NCI-H345 (cell line): ENCODE data around the gene KCNQ1.

ENCODE experiments used
- DNase-seq: peaks from one replicate; lab custom pipeline; 2025; lab: John Stamatoyannopoulos, UW

Gene KCNQ1

GRCh38 chr11:2684581-2684980 is 239.8 kb downstream of the KCNQ1 start:
- no peak for DNase-seq

GRCh38 chr11:2685051-2685450 is 240.2 kb downstream of the KCNQ1 start:
- DNase-seq = no peak

GRCh38 chr11:2685566-2686359 is 241.0 kb downstream of the KCNQ1 start:
- DNase-seq = no peak

- no peak for DNase-seq
These were observed 241.8 kb downstream of the KCNQ1 start for GRCh38 chr11:2686360-2687222.

- no peak for DNase-seq
These were observed 242.4 kb downstream of the KCNQ1 start for GRCh38 chr11:2687223-2687530.

- no peak for DNase-seq
These were observed 243.0 kb downstream of the KCNQ1 start for GRCh38 chr11:2687782-2688191.

GRCh38 chr11:2688381-2689231 is 243.8 kb downstream of the KCNQ1 start:
- DNase-seq = no peak

- DNase-seq = no peak
These were observed 245.1 kb downstream of the KCNQ1 start for GRCh38 chr11:2689651-2690575.

GRCh38 chr11:2690596-2691354 is 246.0 kb downstream of the KCNQ1 start:
- DNase-seq = no peak

- no peak for DNase-seq
These were observed 246.6 kb downstream of the KCNQ1 start for GRCh38 chr11:2691355-2691761.

- DNase-seq = peak; percentile 81
These were observed 247.4 kb downstream of the KCNQ1 start for GRCh38 chr11:2691991-2692875.

GRCh38 chr11:2693271-2694261 is 248.8 kb downstream of the KCNQ1 start:
- DNase-seq = no peak

- DNase-seq = no peak
These were observed 249.7 kb downstream of the KCNQ1 start for GRCh38 chr11:2694495-2694894.

GRCh38 chr11:2694995-2695939 is 250.5 kb downstream of the KCNQ1 start:
- DNase-seq = no peak

- DNase-seq = no peak
These were observed 251.6 kb downstream of the KCNQ1 start for GRCh38 chr11:2696455-2696854.

- DNase-seq = no peak
These were observed 253.1 kb downstream of the KCNQ1 start for GRCh38 chr11:2697866-2698265.
